GM12864 (cell line): ENCODE measurements around the gene SAMSN1.

Source experiments
- DNase-seq: peaks from one replicate; pipeline ENCODE4 v3.0.0-alpha.2; 2011; ENCODE audit warnings: low read depth
- H3K4me3 ChIP-seq: 2 replicates; pipeline ENCODE4 v1.5.1; 2011; ENCODE audit warnings: mild to moderate bottlenecking, low read depth, low read length, control low read depth
- TF ChIP-seq, protein P1 (sequence below): IDR thresholded peaks from 2 replicates; pipeline ENCODE4 v1.5.1; 2011; ENCODE audit warnings: low read depth, mild to moderate bottlenecking, moderate library complexity, low read length, control low read depth, inconsistent platforms; ENCODE audit errors: missing control alignments

SAMSN1 gene

DNA sequence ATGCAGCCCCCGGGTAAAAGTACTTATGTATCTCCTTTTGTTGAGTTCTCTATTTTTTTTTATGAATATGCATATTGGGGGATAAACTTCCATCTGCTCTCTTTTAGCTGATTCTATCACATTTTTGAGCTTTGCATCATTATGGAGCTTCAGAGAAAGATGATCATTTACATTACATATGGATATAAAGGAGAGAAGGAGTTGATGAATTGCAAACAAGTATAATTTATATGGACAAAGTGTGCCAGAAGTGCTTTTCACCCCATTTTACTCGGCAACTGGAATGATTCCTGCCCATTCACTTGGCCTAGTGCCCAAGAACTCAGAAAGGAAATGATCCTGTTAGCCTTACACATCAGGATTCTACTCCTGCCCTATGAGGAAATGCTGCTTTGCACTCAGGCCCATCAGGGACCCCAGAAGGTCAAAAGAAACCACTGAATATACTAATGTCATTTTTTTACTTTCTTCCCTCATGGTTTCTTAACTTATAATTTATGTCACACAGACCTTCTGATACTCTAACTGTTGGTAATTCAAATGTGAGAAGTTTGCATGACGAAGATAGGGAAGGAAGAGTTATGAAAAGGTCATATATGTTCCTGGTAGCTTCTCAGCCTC, 65.6 kb downstream of the SAMSN1 start:
- H3K4me3 ChIP-seq: no peak overlapping the region
- no peak for DNase-seq
- TF ChIP-seq, protein P1, sequence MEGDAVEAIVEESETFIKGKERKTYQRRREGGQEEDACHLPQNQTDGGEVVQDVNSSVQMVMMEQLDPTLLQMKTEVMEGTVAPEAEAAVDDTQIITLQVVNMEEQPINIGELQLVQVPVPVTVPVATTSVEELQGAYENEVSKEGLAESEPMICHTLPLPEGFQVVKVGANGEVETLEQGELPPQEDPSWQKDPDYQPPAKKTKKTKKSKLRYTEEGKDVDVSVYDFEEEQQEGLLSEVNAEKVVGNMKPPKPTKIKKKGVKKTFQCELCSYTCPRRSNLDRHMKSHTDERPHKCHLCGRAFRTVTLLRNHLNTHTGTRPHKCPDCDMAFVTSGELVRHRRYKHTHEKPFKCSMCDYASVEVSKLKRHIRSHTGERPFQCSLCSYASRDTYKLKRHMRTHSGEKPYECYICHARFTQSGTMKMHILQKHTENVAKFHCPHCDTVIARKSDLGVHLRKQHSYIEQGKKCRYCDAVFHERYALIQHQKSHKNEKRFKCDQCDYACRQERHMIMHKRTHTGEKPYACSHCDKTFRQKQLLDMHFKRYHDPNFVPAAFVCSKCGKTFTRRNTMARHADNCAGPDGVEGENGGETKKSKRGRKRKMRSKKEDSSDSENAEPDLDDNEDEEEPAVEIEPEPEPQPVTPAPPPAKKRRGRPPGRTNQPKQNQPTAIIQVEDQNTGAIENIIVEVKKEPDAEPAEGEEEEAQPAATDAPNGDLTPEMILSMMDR: no peak

DNA sequence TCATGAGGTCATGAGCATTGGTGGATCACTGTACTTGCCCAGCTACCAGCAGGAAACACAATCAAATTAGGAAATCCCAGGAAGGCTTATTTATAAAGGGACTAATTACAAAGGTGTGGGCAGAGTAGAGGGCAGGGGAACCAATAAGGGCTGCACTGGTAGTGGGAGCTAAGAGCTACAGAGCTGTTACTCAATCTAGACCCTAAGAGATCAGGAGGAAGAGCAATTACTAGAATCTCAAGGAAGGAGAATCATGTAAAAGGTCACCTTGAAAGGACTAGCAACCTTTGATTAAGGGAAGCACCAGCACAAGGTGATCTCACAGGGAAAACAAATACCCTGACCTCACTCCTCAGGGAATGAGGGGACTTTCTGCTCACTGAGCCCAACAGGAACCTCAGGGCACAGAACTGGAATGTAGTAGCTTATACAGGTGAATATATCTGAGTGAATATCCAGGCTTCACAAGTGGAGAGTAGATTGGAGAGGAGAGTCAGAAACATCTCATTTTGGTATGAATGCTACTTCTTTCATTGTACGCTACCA, 66.8 kb downstream of the SAMSN1 start:
- H3K4me3 ChIP-seq: no peak overlapping the region
- no peak for DNase-seq
- TF ChIP-seq, protein P1: no peak

DNA sequence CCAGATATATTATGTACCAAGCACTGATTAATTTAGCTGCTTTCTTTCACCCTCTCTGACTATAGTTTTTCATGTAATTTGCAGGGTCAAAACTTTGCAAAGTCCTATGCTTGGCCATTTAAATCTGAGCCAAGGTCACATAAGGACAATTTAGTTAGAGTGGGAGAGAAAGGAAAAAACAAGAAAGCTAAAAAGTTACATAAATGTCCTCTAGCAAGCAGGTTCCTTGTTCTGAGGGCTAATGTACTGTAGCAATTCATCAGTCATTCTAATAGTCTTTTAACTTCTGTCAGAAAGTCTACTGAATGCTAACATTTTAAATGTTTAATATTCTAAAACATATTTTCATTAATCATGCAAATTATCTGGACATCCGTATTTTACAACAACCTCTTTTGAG, 68.3 kb downstream of the SAMSN1 start:
- TF ChIP-seq, protein P1: no peak
- DNase-seq: no peak

DNA sequence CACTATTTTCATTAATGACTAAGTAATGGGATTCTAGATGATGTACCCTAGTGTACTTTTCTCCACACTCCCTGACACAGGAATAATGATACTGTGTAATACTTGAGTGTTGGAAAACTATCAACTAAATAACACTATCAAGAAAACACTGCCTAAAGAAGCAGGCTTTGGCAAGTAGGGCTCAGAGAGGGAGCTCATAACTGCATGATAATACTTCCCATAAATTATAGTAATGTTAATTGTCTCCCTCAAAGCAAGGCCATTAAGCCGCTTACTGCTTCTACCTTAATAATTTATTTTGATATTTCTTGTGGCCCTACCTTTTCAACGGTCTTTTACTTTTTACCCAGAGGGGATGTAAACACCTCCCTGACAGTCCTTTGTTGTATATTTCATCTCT, 69.0 kb downstream of the SAMSN1 start:
- TF ChIP-seq, protein P1: no peak
- no peak overlapping the region for H3K4me3 ChIP-seq
- DNase-seq: no peak

More for the DNA sequence above, 68.3 kb downstream of the SAMSN1 start:
- H3K4me3 ChIP-seq: no peak overlapping the region

DNA sequence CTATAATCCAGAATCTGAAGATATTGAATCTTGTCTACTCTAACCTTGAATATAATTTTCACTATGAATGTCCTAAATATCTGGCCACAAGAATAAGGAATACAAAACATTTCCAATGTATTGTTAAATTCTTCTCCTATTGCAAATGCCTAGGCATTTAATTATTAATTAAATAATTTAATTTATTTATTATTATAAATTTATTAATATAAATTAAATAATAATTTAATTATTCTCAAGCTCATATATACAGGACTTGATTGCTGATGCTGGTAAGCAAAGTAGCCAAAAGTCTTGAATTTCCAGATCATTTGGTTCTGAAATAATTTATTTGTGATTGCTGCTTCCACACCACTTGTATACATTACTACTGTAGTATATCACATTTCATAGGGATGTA, 71.1 kb downstream of the SAMSN1 start:
- H3K4me3 ChIP-seq: no peak overlapping the region
- DNase-seq: no peak
- TF ChIP-seq, protein P1: no peak

DNA sequence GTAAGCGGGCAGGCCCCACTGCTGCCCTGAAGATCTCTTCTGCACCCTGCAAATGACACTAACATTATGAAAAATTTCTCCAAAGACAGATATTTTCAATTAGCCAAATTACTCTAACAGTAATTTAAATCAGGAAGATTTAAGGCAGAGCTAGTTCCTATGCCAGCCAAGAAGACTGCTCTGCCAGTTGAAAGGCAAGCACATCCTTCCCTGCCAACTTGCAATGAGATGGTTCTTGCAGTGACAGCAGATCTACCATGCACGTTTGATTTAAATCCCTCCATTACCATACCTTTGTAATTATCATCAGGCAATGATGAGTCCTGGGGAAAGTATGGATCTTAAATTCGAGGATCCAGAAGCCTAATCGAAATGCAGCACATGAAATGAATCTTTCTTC, 76.5 kb downstream of the SAMSN1 start:
- H3K4me3 ChIP-seq: no peak overlapping the region
- TF ChIP-seq, protein P1: no peak
- DNase-seq: no peak

DNA sequence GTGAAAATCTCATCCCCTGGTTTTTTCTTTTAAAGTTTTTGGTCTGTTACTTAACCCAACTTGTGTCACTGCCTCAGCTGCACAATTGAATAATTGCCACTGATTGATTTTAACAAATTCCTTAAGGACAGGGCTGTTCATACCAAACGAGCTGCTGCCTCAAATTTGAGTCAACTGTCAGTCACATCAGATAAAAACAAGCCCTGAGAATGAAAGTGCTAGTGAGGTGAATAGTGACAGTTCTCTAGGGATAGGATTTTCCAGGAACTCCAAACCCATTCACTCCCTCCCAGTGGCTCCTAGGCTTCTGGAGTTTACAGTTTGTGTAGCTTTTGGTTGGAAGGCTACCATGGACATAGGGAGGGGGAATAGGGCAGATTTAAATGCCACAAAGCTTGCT, 79.4 kb downstream of the SAMSN1 start:
- H3K4me3 ChIP-seq: no peak overlapping the region
- DNase-seq: no peak
- TF ChIP-seq, protein P1: no peak
